Lung (tissue), 12 donors: ENCODE data around the gene MLEC. TPM values are rescaled to one million over a fixed set of nuclear protein-coding genes. Genes with fewer than 3 reads are reported as not detected.

Experiments used
- ATAC-seq: fragments of 200-7000 bp; cut with Tn5 transposase; one replicate; pipeline ENCODE4 v1.9.1; 2020; ENCODE audit warnings: moderate number of reproducible peaks; ENCODE audit not compliant: insufficient read depth, low FRiP score
- DNase-seq, 3 donors: peaks; one replicate each; pipeline ENCODE4 v3.0.0-alpha.2; 2013 to 2017
- H3K27ac ChIP-seq, 2 donors: one replicate each; pipeline ENCODE4 v1.5.1; 2013; ENCODE audit warnings: mild to moderate bottlenecking in 2 of 2, moderate library complexity in 2 of 2, control low read depth in 1 of 2, inconsistent platforms in 1 of 2, low read depth in 1 of 2, low read length in 1 of 2
- H3K27me3 ChIP-seq, 3 donors: one replicate each; pipeline ENCODE4 v1.5.1; 2013; ENCODE audit warnings: low read length in 2 of 3; ENCODE audit not compliant: control insufficient read depth in 3 of 3, insufficient read depth in 3 of 3
- H3K36me3 ChIP-seq, 4 donors: one replicate each; pipeline ENCODE4 v1.5.1; 2013; ENCODE audit warnings: low read length in 4 of 4, mild to moderate bottlenecking in 1 of 4, moderate library complexity in 1 of 4; ENCODE audit not compliant: control insufficient read depth in 4 of 4, insufficient read depth in 4 of 4
- H3K4me1 ChIP-seq, 5 donors: one replicate each; pipeline ENCODE4 v1.5.1; 2013; ENCODE audit warnings: low read length in 5 of 5, mild to moderate bottlenecking in 2 of 5, moderate library complexity in 1 of 5; ENCODE audit not compliant: control insufficient read depth in 5 of 5, insufficient read depth in 5 of 5
- H3K4me3 ChIP-seq: one replicate; pipeline ENCODE4 v1.5.1; 2013; ENCODE audit warnings: mild to moderate bottlenecking, control low read depth, moderate library complexity
- H3K9ac ChIP-seq, 2 donors: one replicate each; pipeline ENCODE4 v1.5.1; 2013; ENCODE audit warnings: low read length in 2 of 2, control low read depth in 1 of 2; ENCODE audit not compliant: insufficient read depth in 1 of 2
- H3K9me3 ChIP-seq, 4 donors: one replicate each; pipeline ENCODE4 v1.5.1; 2013; ENCODE audit warnings: low read length in 3 of 4, mild to moderate bottlenecking in 1 of 4, moderate library complexity in 1 of 4; ENCODE audit not compliant: control insufficient read depth in 4 of 4, insufficient read depth in 3 of 4
- WGBS, 2 donors: extraction: QIAGEN DNeasy Blood & Tissue Kit; methylation state at CpG; one replicate each; pipeline ENCODE4 v1.1.7; 2013; 5-methylcytosine and 5-hydroxymethylcytosine counted together
- polyA plus RNA-seq, 2 donors: library from polyadenylated mRNA; stranded (reverse); fragments of 200-250 nt; gene quantifications; one replicate each; pipeline ENCODE4 v1.2.1, GENCODE V29; 2013
- total RNA-seq, 2 donors: library from RNA; depleted of rRNA in 1 of 2; stranded (reverse); fragments of >200 nt in 1 of 2; gene quantifications; one replicate each; pipeline ENCODE4 v1.2.1, GENCODE V29; 2014 to 2021
- TF ChIP-seq, protein P1 (sequence below): IDR thresholded peaks from 2 replicates; pipeline ENCODE4 v1.5.1; 2012; ENCODE audit warnings: mild to moderate bottlenecking; ENCODE audit errors: control extremely low read depth, extremely low read depth
- donor health status: control.
- donor health status: control.
- donor health status: Bipolar disorder and iron deficiency.
- donor health status: healthy.
- donor health status: DM: yes; HTN: yes; CAD: no.

MLEC gene
- total and polyA plus RNA-seq, 4 donors = 34.1 to 161 (median 53.7) TPM

- TF ChIP-seq, protein P1, sequence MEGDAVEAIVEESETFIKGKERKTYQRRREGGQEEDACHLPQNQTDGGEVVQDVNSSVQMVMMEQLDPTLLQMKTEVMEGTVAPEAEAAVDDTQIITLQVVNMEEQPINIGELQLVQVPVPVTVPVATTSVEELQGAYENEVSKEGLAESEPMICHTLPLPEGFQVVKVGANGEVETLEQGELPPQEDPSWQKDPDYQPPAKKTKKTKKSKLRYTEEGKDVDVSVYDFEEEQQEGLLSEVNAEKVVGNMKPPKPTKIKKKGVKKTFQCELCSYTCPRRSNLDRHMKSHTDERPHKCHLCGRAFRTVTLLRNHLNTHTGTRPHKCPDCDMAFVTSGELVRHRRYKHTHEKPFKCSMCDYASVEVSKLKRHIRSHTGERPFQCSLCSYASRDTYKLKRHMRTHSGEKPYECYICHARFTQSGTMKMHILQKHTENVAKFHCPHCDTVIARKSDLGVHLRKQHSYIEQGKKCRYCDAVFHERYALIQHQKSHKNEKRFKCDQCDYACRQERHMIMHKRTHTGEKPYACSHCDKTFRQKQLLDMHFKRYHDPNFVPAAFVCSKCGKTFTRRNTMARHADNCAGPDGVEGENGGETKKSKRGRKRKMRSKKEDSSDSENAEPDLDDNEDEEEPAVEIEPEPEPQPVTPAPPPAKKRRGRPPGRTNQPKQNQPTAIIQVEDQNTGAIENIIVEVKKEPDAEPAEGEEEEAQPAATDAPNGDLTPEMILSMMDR = no peak
- DNase-seq = no peak
- Histone ChIP-seq H3K27me3 (peaks cover 19 to 45% (median 41%) of the 10 kb centered on the region in 3 donors), H3K4me1 (peaks cover 0 to 14% (median 0%) of the 10 kb centered on the region in 5 donors), H3K4me3 (no peak overlapping the region), H3K9ac (no peak overlapping the region), H3K9me3 (no peaks in the 10 kb centered on the region), H3K27ac (no peak overlapping the region), H3K36me3 (no peaks in the 10 kb centered on the region)
- 81 to 93% methylated on average over 4 of the region's 4 CpGs for WGBS, 2 donors
- no peak for ATAC-seq
These were observed 43.4 kb upstream of the MLEC start for GRCh38 chr12:120643574-120643973.

DNA sequence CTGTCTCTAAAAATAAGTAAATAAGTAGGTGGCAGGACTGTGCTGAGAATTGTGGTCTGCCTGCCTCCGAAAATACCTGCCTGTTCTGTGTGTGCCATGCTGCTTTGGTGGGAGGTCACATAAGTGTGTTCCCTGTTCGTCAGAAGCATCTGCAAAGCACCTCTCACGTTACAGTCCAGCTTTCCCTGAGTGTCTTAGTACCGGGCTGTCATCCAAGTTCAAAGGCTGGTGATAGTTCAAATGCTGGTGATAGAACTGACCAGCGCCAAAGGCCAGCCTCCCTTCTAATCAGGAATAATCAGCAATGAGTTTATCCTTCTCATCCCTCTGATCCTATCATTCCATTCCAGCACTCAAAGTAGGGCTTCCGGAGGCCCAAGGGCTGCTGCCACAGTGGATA, 40.9 kb upstream of the MLEC start:
- Histone ChIP-seq H3K4me3 (no peak overlapping the region), H3K36me3 (no peaks in the 10 kb centered on the region), H3K9ac (no peak overlapping the region), H3K27me3 (peaks cover 12 to 48% (median 38%) of the 10 kb centered on the region in 3 donors), H3K9me3 (no peaks in the 10 kb centered on the region), H3K4me1 (peaks cover 0 to 29% (median 0%) of the 10 kb centered on the region in 5 donors), H3K27ac (no peak overlapping the region)
- 49 to 72% methylated on average over 6 of the region's 6 CpGs for WGBS, 2 donors
- DNase-seq (no peak), ATAC-seq (no peak)
- TF ChIP-seq, protein P1 = no peak

DNA sequence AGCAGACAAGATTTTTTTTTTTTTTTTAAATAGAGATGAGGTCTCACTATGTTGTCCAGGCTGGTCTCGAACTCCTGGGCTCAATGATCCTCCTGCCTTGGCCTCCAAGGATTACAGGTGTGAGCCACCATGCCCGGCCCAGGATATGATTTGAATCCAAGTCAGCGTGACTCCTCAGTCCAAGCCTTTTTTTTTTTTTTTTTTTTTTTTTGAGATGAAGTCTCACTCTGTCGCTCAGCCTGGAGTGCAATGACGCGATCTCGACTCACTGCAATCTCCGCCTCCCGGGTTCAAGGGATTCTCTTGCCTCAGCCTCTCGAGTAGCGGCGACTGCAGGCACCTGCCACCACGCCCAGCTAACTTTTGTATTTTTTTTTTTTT, 39.6 kb upstream of the MLEC start:
- 91 to 94% methylated on average over 13 of the region's 13 CpGs for WGBS, 2 donors
- H3K27me3 ChIP-seq = peaks cover 9 to 50% (median 29%) of the 10 kb centered on the region in 3 donors

More for the DNA sequence above, 39.6 kb upstream of the MLEC start:
- Histone ChIP-seq H3K4me1 (peaks cover 0 to 24% (median 0%) of the 10 kb centered on the region in 5 donors), H3K9ac (no peak overlapping the region), H3K4me3 (no peak overlapping the region), H3K9me3 (no peaks in the 10 kb centered on the region), H3K36me3 (no peaks in the 10 kb centered on the region), H3K27ac (no peak overlapping the region)
- no peak for ATAC-seq
- DNase-seq = no peak
- TF ChIP-seq, protein P1 = no peak
